HG03060 (cell line): ENCODE measurements around the gene EOLA1.
"Not testable (repeated sequence)": the region's sequence is repeated elsewhere in the genome, so short reads cannot be mapped to it uniquely, and the experiment has no call there.

Experiments used
- ATAC-seq: cut with Tn5 transposase; IDR thresholded peaks from one replicate; pipeline ENCODE4 v1.9.1; 2021; ENCODE audit warnings: low read depth, moderate number of reproducible peaks; ENCODE audit not compliant: unreplicated experiment

The EOLA1 gene

DNA sequence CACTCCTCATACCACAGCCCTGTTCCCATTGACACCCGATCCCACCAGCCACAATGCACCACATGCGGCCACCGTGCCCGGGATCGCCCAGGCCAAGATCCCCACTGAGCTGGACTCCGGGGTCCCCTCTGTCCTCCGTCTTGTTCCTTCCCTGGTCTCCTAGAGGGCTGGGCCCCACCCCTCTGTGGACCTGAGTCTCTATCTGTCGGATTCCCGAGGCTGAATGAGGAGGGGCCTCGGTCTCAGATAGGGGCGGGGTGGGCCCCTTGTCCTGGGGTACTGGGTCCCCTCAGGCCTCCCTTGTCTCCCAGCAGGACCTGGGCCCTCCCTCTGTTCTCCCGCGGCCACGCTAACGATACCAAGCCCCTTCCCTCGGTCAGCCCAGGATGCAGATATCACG, 44.8 kb downstream of the EOLA1 start:
- ATAC-seq, result not testable (repeated sequence)

DNA sequence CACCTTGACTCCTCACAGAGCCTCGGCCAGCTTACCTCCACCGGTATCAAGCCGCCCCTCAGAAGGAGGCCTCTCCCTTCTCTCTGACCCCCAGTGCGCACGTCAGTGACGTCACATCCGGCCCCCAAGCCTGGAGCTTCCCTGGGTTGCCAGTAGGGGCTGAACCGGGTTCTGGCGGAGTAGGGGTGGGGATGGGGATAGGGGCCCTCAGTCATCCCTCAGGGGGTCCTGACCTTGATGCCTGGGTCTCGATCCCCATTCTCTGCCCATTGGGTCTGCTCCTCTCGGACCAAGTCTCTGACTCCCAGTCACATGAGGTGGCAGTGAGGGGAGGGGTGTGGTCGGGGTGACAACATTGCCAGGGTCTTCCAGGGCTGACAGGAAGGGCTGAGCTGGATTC, 46.5 kb downstream of the EOLA1 start, which contains the start of gene MAGEA9B:
TSS of gene MAGEA9B (minus strand) at position 101 of the 400 bp plus-strand sequence. CDS start 4,280 bp downstream, outside the sequence.
- ATAC-seq, result not testable (repeated sequence)

- ATAC-seq, result not testable (repeated sequence)
Measured at GRCh38 chrX:149590993-149591392, 50.2 kb downstream of the EOLA1 start.

GRCh38 chrX:149595214-149595613, 54.4 kb downstream of the EOLA1 start, which contains the start of gene HSFX2:
Gene HSFX2 (minus strand): TSS chrX:149595314. CDS start chrX:149594700, 614 bp downstream.
- ATAC-seq, result not testable (repeated sequence)

GRCh38 chrX:149595943-149596342, 55.1 kb downstream of the EOLA1 start:
- not testable (repeated sequence) for ATAC-seq
